HepG2 (cell line): Measurements from ENCODE around the gene RBM3. TPM values are rescaled to one million over a fixed set of nuclear protein-coding genes. Genes with fewer than 3 reads are reported as not detected.

Experiments used
- FOXA3 ChIP-seq: IDR thresholded peaks from 2 replicates; pipeline ENCODE4 v1.6.1; 2016; ENCODE audit warnings: missing genetic modification reagents, missing compliant biosample characterization
- GPN1 ChIP-seq: sonication (generic); formaldehyde crosslinking; IDR thresholded peaks from 2 replicates; pipeline ENCODE4 v1.5.1; 2020; ENCODE audit warnings: missing genetic modification reagents, borderline replicate concordance
- GRHL1 ChIP-seq: sonication (generic); formaldehyde crosslinking; conservative IDR thresholded peaks from 2 replicates; pipeline ENCODE4 v1.8.0; 2022; ENCODE audit warnings: missing genetic modification reagents
- IRX3 ChIP-seq: sonication (generic); formaldehyde crosslinking; IDR thresholded peaks from 2 replicates; pipeline ENCODE4 v1.8.1; 2023; ENCODE audit warnings: mild to moderate bottlenecking, low read depth, missing genetic modification reagents, borderline replicate concordance
- JDP2 ChIP-seq: sonication (generic); formaldehyde crosslinking; IDR thresholded peaks from 2 replicates; pipeline ENCODE4 v1.8.1; 2022; ENCODE audit warnings: missing genetic modification reagents, borderline replicate concordance
- KIAA2018 ChIP-seq: sonication (generic); formaldehyde crosslinking; IDR thresholded peaks from 2 replicates; pipeline ENCODE4 v1.5.0; 2020; ENCODE audit warnings: mild to moderate bottlenecking, missing genetic modification reagents, borderline replicate concordance
- KLF13 ChIP-seq: sonication (generic); formaldehyde crosslinking; IDR thresholded peaks from 2 replicates; pipeline ENCODE4 v1.4.0; 2020; ENCODE audit warnings: mild to moderate bottlenecking, missing genetic modification reagents
- SP2 ChIP-seq: sonication (generic); formaldehyde crosslinking; IDR thresholded peaks from 2 replicates; pipeline ENCODE4 v1.5.1; 2020; ENCODE audit warnings: mild to moderate bottlenecking, missing genetic modification reagents
- UBTF ChIP-seq: sonication (generic); formaldehyde crosslinking; IDR thresholded peaks from 2 replicates; pipeline ENCODE4 v1.4.0; 2020; ENCODE audit warnings: mild to moderate bottlenecking, missing genetic modification reagents
- ZNF33B ChIP-seq: sonication (generic); formaldehyde crosslinking; IDR thresholded peaks from 2 replicates; pipeline ENCODE4 v1.5.1; 2020; ENCODE audit warnings: mild to moderate bottlenecking, missing genetic modification reagents
- ZNF550 ChIP-seq: sonication (generic); formaldehyde crosslinking; IDR thresholded peaks from 2 replicates; pipeline ENCODE4 v1.4.0; 2020; ENCODE audit warnings: mild to moderate bottlenecking, missing genetic modification reagents, borderline replicate concordance
- ZNF781 ChIP-seq: sonication (generic); formaldehyde crosslinking; IDR thresholded peaks from 2 replicates; pipeline ENCODE4 v1.5.1; 2020; ENCODE audit warnings: borderline replicate concordance, mild to moderate bottlenecking, missing genetic modification reagents; ENCODE audit errors: not compliant biosample characterization
- ZNF788 ChIP-seq: sonication (generic); formaldehyde crosslinking; IDR thresholded peaks from 2 replicates; pipeline ENCODE4 v1.5.0; 2020; ENCODE audit warnings: mild to moderate bottlenecking, missing genetic modification reagents, borderline replicate concordance
- polyA plus RNA-seq, 8 experiments: library from polyadenylated mRNA; depleted of rRNA in 3 of 8; stranded (reverse) in 7 of 8; unstranded in 1 of 8; fragments of >200 nt; fragmentation: Illumina TruSeq in 4 of 8; extraction: Trizol in 4 of 8; gene quantifications; 2 replicates each; pipeline versions ENCODE4 v1.2.1 to v1.2.3, GENCODE V29; 2011 to 2016; ENCODE audit warnings: low read depth in 4 of 8, missing spikeins in 1 of 8, mixed read lengths in 1 of 8; ENCODE audit not compliant: insufficient read depth in 1 of 8
- total RNA-seq, 5 experiments: library from RNA; depleted of rRNA; stranded (reverse); fragments of >200 nt; fragmentation: Illumina TruSeq; extraction: Trizol; gene quantifications; 2 replicates each; pipeline ENCODE4 v1.2.3, GENCODE V29; 2016; ENCODE audit warnings: low read depth in 1 of 5

The RBM3 gene
- total and polyA plus RNA-seq, 2 of the 13 experiments (the other 11 are each of a cell fraction or from before 2014, with no cell fraction given) = 123 to 182 TPM

GRCh38 chrX:48574270-48575266, at the start of gene RBM3 (continued):
- no peak for TF ChIP-seq KIAA2018 (CRISPR knock-in tag)
- no peak for TF ChIP-seq ZNF781
- TF ChIP-seq SP2 (CRISPR knock-in tag) = 0 out of 2 replicates have a peak, but pooled peaks have one; percentile 44
- TF ChIP-seq ZNF33B (CRISPR knock-in tag) = no peak
- TF ChIP-seq FOXA3 (CRISPR knock-in tag) = no peak
- TF ChIP-seq IRX3 (CRISPR knock-in tag) = 0 out of 2 replicates have a peak, but pooled peaks have one; percentile 77
- 0 out of 2 replicates have a peak, but pooled peaks have one; percentile 26 for TF ChIP-seq ZNF788 (CRISPR knock-in tag)
- no peak for TF ChIP-seq ZNF550 (CRISPR knock-in tag)
- TF ChIP-seq JDP2 (CRISPR knock-in tag) = no peak
- peak; percentile 55; the same call in 1 of the 2 replicates for TF ChIP-seq UBTF (CRISPR knock-in tag)
- TF ChIP-seq KLF13 (CRISPR knock-in tag) = no peak
- TF ChIP-seq GRHL1 (CRISPR knock-in tag) = no peak
- no peak for TF ChIP-seq GPN1
